Mammary epithelial cell (primary cell): ENCODE data around the gene CDH13.

Experiments
- EZH2 ChIP-seq: IDR thresholded peaks from 2 replicates; pipeline ENCODE4 v1.6.1; 2012; ENCODE audit warnings: low read length, inconsistent platforms, borderline replicate concordance
- TF ChIP-seq, protein P1 (sequence below), 2 donors: IDR thresholded peaks in 1 of 2; conservative IDR thresholded peaks in 1 of 2; 2 replicates each; pipeline ENCODE4 v1.5.1; 2011 to 2012; ENCODE audit warnings: inconsistent platforms in 2 of 2, low read length in 2 of 2, mild to moderate bottlenecking in 2 of 2, control low read depth in 1 of 2, low read depth in 1 of 2; ENCODE audit not compliant: insufficient read depth in 1 of 2; ENCODE audit errors: extremely low read depth in 1 of 2

DNA sequence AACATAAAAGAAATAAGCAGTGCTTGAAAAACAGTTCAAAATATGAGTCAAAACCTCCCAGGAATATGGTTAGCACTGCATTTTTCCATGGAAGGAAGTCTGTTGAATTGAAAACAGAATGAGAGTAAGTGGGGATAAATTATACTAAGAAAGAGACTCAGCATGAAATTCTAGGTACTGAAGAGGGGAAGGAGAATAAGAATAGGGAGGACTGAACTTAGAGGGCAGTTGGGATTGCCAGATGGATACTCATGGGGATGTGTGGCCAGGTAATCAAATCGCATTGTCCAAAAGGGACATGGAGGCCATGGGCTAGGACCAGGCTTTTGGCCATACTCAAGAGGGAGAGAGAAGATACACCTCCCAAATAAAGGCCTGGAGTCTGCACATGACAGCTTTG, 247.9 kb downstream of the CDH13 start:
- TF ChIP-seq, protein P1, sequence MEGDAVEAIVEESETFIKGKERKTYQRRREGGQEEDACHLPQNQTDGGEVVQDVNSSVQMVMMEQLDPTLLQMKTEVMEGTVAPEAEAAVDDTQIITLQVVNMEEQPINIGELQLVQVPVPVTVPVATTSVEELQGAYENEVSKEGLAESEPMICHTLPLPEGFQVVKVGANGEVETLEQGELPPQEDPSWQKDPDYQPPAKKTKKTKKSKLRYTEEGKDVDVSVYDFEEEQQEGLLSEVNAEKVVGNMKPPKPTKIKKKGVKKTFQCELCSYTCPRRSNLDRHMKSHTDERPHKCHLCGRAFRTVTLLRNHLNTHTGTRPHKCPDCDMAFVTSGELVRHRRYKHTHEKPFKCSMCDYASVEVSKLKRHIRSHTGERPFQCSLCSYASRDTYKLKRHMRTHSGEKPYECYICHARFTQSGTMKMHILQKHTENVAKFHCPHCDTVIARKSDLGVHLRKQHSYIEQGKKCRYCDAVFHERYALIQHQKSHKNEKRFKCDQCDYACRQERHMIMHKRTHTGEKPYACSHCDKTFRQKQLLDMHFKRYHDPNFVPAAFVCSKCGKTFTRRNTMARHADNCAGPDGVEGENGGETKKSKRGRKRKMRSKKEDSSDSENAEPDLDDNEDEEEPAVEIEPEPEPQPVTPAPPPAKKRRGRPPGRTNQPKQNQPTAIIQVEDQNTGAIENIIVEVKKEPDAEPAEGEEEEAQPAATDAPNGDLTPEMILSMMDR (conservative IDR thresholded peaks at IDR 0.05 in 1 of 2, IDR thresholded peaks at IDR 0.05 in 1 of 2; ENCODE audit: extremely low read depth in 1 of 2, insufficient read depth in 1 of 2, low read depth in 1 of 2, low read length in 2 of 2) = no peak
- no peak for TF ChIP-seq EZH2
